ENCODE data around the gene SMIM35.

Gene SMIM35

DNA sequence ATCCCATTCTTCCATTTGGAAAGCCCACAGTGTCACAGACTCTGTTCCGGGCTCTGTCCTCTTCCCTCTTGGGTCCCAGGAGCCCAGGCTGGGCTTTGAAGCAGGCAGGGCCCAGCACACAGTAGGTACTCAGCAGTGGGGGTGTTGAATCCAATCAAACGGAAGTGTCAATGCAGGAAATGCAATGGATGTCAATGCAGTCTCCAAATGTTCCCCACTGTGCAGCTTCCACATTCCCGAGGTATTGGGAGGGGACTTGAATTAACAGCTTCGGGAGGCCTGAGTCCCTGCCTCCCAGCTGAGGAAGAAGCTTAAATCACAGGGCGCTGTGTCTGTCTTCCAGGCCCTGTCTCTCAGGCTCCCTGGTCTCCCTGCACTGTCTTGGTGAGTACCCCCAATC is 21.8 kb upstream of the SMIM35 start:
- DNase-seq: no peak

DNA sequence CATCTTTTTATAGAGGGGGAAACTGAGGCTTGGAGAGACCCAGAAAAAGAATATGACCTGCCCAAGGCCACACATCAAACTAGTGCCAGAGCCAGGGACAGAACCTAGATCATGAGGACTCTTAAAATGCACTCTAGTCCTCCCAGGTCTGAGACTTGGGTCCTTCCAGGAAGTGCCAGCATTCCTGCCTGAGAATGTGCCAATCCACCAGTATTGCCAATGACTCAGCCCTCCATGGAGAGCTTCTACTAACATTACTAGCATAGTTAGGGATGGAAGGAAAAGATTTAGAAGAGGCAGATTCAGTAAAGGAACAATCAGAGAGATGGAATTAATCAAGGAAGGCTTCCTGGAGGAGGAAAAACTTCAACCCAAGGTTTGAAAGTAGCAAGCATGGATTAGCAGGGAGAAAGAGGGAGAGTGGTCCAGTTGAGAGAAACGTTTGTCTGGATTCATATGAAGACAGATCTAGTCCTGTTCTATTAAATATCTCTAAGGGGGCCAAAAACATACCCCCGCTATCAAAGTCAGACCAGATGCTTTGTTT is 20.1 kb upstream of the SMIM35 start:
- no peak for DNase-seq

GRCh38 chr11:118105657-118106305 is 19.0 kb upstream of the SMIM35 start:
- no peak for DNase-seq

DNA sequence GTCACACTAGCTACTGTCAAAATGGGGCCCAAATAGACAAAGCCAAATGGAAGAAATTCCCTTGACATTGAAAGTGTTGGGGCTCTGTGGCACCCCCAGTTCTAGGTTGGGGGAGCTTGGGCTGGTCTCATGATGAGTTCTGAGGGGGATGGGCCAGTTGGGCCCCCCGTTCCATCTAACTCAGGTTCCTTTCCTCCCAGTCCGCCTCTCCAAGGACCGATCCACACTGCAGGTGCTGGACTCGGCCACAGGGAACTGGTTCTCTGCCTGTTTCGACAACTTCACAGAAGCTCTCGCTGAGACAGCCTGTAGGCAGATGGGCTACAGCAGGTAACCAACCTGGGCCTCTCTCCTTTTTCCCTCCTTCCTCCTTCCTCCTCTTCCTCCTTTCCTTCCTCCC is 17.7 kb upstream of the SMIM35 start:
- no peak for DNase-seq

GRCh38 chr11:118102721-118103261 is 16.0 kb upstream of the SMIM35 start:
- no peak for DNase-seq

- no peak for DNase-seq
Observed at GRCh38 chr11:118100691-118101232, 14.0 kb upstream of the SMIM35 start.

DNA sequence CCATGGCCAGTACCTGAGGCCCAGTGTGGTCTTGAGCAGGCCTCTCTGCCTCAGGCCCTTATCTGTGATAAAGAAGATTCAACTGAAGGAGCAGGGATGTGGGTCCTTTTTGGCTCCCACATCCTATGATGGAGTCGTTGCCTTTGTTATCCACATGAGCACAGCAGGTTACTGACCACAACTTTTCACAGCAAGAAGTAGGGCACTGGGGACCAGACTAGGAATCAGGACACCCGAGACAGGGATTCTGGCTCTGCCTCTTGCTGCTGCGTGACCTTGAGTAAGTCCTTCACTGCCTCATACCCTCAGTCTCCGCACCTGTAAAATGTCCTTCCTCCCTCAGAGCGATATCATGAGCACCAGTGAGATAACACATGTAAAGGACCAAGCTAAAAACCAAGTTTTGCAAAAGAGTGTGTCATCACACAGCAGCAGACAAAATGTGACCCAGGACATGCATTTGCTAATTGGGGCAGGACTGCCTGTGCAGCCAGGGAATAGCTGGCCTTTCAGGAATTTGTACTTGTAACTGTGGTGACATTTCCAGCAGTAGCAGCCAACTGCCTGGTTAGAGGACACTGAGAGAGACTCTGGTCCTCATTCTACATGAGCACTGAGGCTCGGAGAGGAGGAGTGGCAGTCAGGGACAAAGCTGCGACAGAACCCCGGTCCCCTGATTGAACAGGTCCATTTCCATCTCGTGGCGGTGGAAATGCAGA is 13.2 kb upstream of the SMIM35 start:
- DNase-seq: no peak

DNA sequence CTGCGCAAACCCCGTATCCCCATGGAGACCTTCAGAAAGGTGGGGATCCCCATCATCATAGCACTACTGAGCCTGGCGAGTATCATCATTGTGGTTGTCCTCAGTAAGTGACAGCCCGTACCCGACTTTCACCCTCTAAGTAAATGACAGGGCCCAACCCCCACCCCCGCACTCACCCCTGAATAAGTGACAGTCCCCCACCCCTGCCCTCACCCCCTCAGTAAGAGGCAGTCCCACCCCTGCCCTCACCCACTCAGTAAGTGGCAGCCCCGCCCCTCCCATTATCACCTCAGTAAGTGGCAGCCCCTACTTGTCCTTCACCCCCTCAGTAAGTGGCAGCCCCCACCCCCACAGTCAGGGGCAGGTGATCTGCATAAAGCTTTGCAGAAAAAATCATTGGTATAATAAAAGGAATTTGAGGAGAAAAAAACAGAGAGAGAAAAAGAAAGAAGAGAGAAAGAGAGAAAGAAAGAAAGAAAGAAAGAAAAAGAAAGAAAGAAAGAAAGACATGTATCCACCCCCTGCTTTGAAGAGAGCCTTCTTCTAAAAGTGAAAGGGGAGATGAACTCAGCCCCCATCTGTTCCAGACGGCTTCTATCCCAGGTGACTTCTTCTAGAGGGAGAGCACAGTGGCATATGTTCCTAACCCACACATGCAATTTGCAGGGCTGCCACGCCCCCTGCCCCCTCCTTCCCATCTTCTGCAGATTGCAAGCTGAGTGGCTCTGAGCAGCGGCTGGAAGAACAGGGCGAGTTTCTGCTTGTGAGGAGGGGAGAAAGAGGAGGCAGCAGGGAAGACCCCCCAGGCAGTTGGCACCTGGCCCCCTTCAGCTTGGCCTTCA is 12.5 kb upstream of the SMIM35 start:
- DNase-seq: peak; percentile 33

DNA sequence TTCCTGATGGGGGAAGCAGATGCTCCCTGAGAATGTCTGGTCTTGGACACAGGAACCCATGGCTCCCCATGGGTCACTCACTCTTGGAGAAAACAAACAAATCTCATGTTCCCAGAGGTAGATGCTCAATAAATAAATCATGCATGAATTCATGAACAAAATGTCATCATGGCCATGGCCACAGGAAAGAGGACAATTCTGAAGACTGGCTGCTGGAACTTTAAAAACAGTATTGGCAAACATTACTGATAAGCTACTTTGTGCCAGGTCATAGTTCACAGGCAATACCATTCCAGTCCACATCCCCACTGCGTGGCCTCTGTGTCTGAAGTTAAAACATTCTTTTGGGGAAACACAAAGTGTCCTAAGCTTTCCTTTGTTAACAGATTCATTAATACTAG is 9.2 kb upstream of the SMIM35 start:
- DNase-seq: no peak

DNA sequence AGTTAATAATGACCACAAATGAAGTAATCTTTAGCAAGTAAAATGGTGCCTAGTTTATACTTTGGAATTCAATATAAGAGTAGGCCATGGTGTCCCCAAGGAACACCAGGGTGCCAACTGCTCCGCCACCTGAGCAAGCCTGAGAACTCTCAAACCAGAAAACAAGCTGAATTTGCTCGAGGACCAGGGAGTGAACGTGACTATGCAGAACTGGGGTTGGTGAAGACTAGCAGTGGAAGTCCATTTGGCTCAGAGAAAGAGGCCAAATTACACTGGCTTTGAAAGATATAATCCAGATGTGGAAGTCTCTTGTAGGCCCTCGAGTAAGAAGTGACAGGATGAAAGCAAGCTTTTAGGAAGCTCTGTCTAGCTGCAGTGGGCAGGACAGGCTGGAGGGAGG is 8.7 kb upstream of the SMIM35 start:
- no peak for DNase-seq

DNA sequence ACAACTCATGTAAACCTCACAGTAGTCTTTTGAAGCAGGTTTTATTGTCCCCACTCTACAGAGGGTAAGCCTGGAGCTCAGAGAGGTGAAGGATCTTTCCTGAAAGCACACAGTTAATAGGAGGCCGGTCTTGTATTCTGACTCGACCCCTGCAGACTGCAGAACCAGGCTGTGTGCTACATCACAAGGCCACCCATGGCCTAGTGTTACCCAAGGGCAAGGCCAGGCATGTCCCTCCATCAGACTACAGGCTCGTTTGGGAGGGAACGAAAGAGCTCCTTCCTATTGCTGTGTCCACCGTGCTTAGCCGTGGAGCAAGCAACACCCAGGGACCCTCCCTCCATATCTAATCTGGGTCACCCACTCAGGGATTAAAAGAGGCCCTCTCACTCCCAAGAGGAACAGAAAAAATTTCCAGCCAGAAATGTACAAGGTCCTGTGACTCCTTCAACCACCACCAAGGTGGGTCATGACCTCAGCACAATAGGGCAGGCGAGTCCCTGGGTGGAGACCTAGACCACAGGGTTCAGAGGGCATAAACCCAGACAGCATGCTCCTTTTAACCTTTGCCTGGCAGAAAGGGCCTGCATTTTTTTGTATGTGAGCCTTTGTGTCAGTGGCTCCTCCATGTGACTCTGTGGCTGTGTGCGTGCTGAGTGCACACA is 6.3 kb upstream of the SMIM35 start:
- DNase-seq: no peak

DNA sequence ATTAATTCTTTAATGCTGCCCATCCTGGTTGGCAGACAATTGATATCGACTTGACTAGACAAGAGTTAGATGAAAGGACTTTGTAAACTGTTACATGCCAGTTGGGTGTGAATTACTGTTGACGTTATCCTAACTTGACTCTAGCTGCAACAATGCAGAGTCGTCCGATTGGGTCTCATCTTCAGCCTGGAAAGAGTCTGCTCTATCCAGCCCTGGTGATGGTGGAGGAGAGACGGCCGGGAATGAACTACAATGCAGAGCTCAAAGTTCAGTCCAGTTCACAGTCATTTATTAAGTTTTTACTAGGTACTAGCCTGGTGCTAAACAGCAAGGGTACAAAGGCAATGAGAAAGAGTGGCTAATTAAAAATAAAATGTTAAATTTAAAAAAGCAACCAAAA is 4.9 kb upstream of the SMIM35 start:
- DNase-seq: no peak

GRCh38 chr11:118090545-118091162 is 3.9 kb upstream of the SMIM35 start:
- no peak for DNase-seq

- no peak for DNase-seq
Observed at GRCh38 chr11:118088531-118088930, 1.8 kb upstream of the SMIM35 start.

GRCh38 chr11:118087931-118088330 is 1.2 kb upstream of the SMIM35 start:
- DNase-seq: no peak

GRCh38 chr11:118084656-118085055 is 2.1 kb downstream of the SMIM35 start:
- no peak for DNase-seq

DNA sequence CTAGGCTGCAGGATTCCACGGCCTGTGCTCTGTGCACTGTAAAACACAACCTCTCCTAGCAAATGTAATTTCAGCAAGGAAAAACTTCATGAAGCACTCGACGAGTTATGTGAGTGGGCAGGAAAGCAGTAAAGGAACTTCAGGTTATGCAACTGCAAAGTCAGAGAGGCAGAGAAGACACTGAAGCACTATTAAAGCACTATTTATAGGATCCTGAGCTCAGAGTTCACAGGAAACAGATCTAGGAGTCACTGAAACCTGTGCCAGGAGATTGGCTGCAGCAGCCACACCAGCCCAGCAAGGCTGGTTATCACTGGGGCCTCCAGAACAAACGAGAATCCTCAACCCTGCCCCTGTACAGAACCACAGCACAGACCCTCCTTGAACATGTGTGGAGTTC is 2.5 kb downstream of the SMIM35 start:
- DNase-seq: no peak

DNA sequence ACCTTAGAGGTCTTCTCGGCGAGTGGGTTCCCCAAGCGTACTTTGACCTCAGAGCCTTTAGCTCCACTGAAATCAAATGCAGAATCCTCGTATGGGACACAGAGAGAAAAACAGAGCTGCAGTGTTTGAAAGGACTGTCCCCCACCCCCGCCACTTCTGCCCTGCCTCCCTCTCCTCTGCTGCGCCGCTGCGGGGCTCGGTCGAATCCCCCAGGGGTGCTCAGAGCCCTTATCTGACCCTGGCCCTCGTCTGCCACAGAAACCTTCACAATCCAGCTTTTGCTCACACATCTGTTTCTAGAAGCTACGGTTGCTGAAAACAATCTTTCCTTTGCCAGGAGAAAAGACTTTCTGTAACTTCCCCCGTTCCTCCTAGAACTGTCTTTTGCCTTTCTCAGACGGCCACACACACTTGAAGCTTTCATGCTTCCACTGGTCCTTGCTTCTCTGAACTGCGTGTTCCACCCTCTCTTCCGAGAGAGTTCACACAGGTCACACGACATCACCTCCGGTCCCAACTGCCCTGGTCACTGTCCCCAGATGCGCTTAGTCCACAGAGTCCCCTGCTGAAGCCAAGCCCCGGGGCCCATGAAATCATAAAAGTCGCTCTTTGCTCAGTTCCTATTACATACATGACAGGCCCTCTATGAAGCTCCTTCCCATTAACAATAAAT is 3.7 kb downstream of the SMIM35 start:
- DNase-seq: no peak

- DNase-seq: no peak
Observed at GRCh38 chr11:118081241-118081958, 5.4 kb downstream of the SMIM35 start.

DNA sequence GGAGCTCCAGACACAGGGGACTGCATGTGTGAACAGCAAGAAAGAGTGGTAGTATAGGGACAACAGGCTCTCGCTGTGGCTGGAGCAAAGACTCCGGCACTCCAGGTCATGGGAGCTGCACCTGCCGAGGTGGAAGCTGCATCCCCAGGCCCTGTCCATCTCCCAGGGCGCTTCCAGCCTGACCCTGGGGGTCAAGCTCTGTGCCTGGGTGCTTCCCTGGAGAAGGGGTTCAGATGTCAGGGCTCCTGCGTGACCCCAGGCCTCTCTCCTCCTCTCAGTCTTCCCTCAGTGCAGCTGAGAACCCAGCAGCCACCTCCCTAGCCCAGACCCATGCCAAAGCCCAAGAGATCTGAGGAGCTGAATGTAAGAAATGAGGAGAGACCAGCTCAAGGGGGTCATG is 6.5 kb downstream of the SMIM35 start:
- no peak for DNase-seq

GRCh38 chr11:118079491-118079890 is 7.3 kb downstream of the SMIM35 start:
- no peak for DNase-seq

Data from NCI-H187 treated with DMSO at 0.1 percent for 48 hours (cell line).